CD4-positive, alpha-beta memory T cell (primary cell): ENCODE data around the gene ERP29. TPM values are rescaled to one million over a fixed set of nuclear protein-coding genes. Genes with fewer than 3 reads are reported as not detected.
"Not testable (repeated sequence)": the region's sequence is repeated elsewhere in the genome, so short reads cannot be mapped to it uniquely, and the experiment has no call there.

Experiments
- CTCF ChIA-PET: fragments of 350-600 bp; sonication (Branson Sonifier 250); formaldehyde crosslinking; loops from one replicate; lab custom pipeline; 2021; ENCODE audit warnings: inconsistent platforms; ENCODE audit not compliant: partially characterized antibody; lab: Charles Lee
- POLR2A ChIA-PET: fragments of 350-600 bp; sonication (Branson Sonifier 250); formaldehyde crosslinking; loops from one replicate; lab custom pipeline; 2021; ENCODE audit not compliant: partially characterized antibody; lab: Charles Lee
- DNase-seq, 5 donors: peaks; one replicate each; pipeline versions ENCODE4 v3.0.0 to v3.0.0-alpha.2; 2020 to 2022; ENCODE audit warnings: mixed read lengths in 1 of 5
- H3K27ac ChIP-seq: one replicate; pipeline ENCODE4 v1.7.0; 2013; ENCODE audit warnings: low read depth, low read length
- H3K27me3 ChIP-seq: 2 replicates; pipeline ENCODE4 v1.7.0; 2013; ENCODE audit warnings: mild to moderate bottlenecking, low read length, moderate library complexity; ENCODE audit not compliant: insufficient read depth
- H3K36me3 ChIP-seq: 2 replicates; pipeline ENCODE4 v1.7.0; 2013; ENCODE audit warnings: mild to moderate bottlenecking, low read length, moderate library complexity; ENCODE audit not compliant: insufficient read depth
- H3K4me1 ChIP-seq: 2 replicates; pipeline ENCODE4 v1.7.0; 2013; ENCODE audit warnings: mild to moderate bottlenecking, low read length, moderate library complexity; ENCODE audit not compliant: insufficient read depth
- H3K4me3 ChIP-seq, 2 donors: one replicate each; pipeline ENCODE4 v1.7.0; 2013; ENCODE audit warnings: low read length in 2 of 2, mild to moderate bottlenecking in 1 of 2
- H3K9me3 ChIP-seq, 2 donors: one replicate each; pipeline ENCODE4 v1.7.0; 2013; ENCODE audit warnings: low read length in 2 of 2, control low read depth in 1 of 2; ENCODE audit not compliant: control insufficient read depth in 1 of 2
- H3K27ac Mint-ChIP-seq, 7 donors: one replicate each; pipeline ENCODE4 v1.8.0; 2020 to 2021; ENCODE audit warnings: mixed read lengths in 7 of 7, mild to moderate bottlenecking in 6 of 7, inconsistent platforms in 3 of 7, moderate library complexity in 3 of 7
- H3K27me3 Mint-ChIP-seq, 2 donors: one replicate each; pipeline ENCODE4 v1.8.0; 2020 to 2021; ENCODE audit warnings: mixed read lengths in 2 of 2
- H3K36me3 Mint-ChIP-seq, 2 donors: one replicate each; pipeline ENCODE4 v1.8.0; 2020 to 2021; ENCODE audit warnings: mixed read lengths in 2 of 2, inconsistent platforms in 1 of 2, mild to moderate bottlenecking in 1 of 2
- H3K4me1 Mint-ChIP-seq, 4 donors: one replicate each; pipeline ENCODE4 v1.8.0; 2020 to 2021; ENCODE audit warnings: mixed read lengths in 4 of 4, mild to moderate bottlenecking in 1 of 4
- H3K4me3 Mint-ChIP-seq, 8 donors: one replicate each; pipeline ENCODE4 v1.8.0; 2020 to 2021; ENCODE audit warnings: mixed read lengths in 8 of 8, mild to moderate bottlenecking in 7 of 8, moderate library complexity in 6 of 8, inconsistent platforms in 3 of 8
- H3K9me3 Mint-ChIP-seq, 8 donors: one replicate each; pipeline ENCODE4 v1.8.0; 2020 to 2021; ENCODE audit warnings: mixed read lengths in 8 of 8, mild to moderate bottlenecking in 5 of 8, inconsistent platforms in 3 of 8, moderate library complexity in 1 of 8
- intact Hi-C: fragments of 100-400 bp; cut with micrococcal nuclease; formaldehyde crosslinking; loops from one replicate; pipeline ENCODE4 v1.15.1; 2023
- polyA plus RNA-seq, 2 donors: library from polyadenylated mRNA; unstranded; fragments of 300-500 nt; fragmentation: Illumina TruSeq; gene quantifications; one replicate each; pipeline ENCODE4 v1.2.3, GENCODE V29; 2021
- total RNA-seq, 2 experiments: library from RNA; stranded (reverse); gene quantifications; one replicate each; pipeline ENCODE4 v1.2.3, GENCODE V29; 2021

Gene ERP29
- total and polyA plus RNA-seq, 4 experiments from 2014 or later: 183 to 250 (median 200) TPM

DNA sequence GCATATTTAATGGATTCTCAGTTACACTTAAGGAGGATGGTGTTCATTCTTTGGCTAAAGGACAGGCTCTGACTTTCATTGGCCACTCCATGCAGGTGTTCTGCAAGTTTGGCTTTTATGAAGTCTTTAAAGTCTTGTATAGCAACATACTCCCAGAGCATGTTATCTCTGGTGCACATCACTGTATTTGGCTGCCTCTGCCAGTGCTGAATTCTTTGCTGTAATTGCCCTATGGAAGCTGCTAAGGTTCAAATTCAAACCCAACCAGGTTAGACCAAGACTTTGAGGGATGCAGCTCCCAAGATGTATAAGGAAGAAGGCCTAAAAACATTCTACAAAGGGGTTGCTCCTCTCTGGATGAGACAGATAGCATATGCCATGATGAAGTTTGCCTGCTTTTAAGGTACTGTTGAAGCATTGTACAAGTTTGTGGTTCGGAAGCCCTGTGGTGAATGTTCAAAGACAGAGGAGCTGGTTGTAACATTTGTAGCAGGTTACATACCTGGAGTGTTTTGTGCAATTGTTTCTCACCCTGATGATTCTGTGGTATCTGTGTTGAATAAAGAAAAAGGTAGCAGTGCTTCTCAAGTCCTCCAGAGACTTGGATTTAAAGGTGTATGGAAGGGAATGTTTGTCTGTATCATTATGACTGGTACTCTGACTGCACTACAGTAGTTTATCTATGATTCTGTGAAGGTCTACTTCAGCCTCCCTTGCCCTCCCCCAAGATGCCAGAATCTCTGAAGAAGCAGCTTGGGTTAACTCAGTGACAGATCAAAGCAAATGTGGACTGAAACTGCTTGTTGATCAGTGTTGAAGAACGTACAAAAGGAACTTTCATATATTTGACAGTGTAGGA lies 19.7 kb upstream of the ERP29 start:
- intact Hi-C loops: loop anchor here (1.0 kb wide), 3 partner anchors 8 to 48 kb away; partner anchors contain the start of genes ERP29 and TMEM116
- H3K36me3 Mint-ChIP-seq: peaks cover 13 to 23% of the 10 kb centered on the region in 2 donors
- Histone ChIP-seq H3K27ac (peak overlapping the region; percentile 52), H3K27me3 (no peaks in the 10 kb centered on the region), H3K4me3 (peak overlapping the region in 1 of 2 donors; percentile 55), H3K4me1 (peaks cover 83% of the 10 kb centered on the region), H3K36me3 (peaks cover 5% of the 10 kb centered on the region), H3K9me3 (no peaks in the 10 kb centered on the region)
- CTCF ChIA-PET: interaction anchor here (0.9 to 4.0 kb wide), 5 partner anchors 9 to 50 kb away, joined by 3 to 49 read pairs (median 6); partner anchors contain the start of genes ERP29 and TMEM116
- no peaks in the 10 kb centered on the region for H3K9me3 Mint-ChIP-seq
- peak overlapping the region; percentile 80 to 97 (median 92) for H3K27ac Mint-ChIP-seq
- peaks cover 50 to 88% (median 66%) of the 10 kb centered on the region in 4 donors for H3K4me1 Mint-ChIP-seq
- DNase-seq: peak; percentile 63 to 71 (median 67)
- POLR2A ChIA-PET: interaction anchor here (0.8 to 9.3 kb wide), 20 partner anchors 9 to 152 kb away, joined by 3 to 344 read pairs (median 4); partner anchors contain the start of genes ERP29, MAPKAPK5, TMEM116 and TRAFD1
- H3K4me3 Mint-ChIP-seq: peak overlapping the region; percentile 87 to 96 (median 92)
- no peaks in the 10 kb centered on the region for H3K27me3 Mint-ChIP-seq

DNA sequence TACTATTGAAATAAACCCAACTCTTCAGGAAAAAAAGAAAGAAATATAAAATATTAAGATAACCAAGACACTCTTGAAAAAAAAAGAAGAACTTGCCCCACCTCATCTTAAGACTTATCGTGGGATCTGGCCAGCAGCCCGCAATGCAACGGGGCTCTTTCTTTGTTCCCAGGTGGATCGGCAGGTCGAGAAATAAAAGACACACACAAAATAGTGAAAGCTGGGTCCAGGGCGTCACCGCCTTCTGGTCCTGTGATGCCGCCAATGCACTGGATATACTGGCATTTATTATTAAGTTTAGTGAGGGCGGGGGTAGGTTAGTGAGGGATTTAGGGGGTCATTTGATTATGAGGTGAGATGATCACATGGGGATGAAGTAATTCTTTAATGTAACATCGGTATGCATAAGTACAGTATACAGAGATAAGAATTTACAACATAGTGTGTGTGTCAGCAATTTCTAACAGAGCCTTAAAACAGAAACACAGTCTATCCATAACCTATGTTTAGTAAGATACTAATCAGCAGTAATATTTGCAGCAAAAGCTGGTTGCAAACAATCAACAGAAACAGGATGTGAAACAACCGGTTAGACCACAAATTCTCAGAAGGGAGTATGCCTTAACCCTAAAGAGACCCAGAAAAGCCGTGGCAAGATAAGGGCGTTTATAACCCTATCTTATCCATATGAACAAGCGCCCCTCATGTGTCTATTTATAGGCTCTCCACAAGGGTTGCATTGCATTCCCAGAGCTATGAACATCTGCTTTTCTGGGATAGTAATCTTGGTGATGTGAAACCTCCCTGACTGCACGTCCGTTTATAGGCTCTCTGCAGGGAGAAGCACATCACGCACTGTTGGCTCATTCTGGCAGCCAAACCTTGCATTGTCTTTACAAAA lies 18.8 kb upstream of the ERP29 start:
- POLR2A ChIA-PET: interaction anchor here (0.6 to 9.3 kb wide), 21 partner anchors 8 to 153 kb away, joined by 3 to 344 read pairs (median 4); partner anchors contain the start of genes ERP29, MAPKAPK5, TMEM116 and TRAFD1
- H3K4me3 ChIP-seq: peak overlapping the region; percentile 54 to 55
- CTCF ChIA-PET: interaction anchor here (1.2 to 4.0 kb wide), 6 partner anchors 8 to 136 kb away, joined by 4 to 49 read pairs (median 6); partner anchors contain the start of genes ERP29 and TMEM116
- H3K4me1 Mint-ChIP-seq: peaks cover 50 to 89% (median 68%) of the 10 kb centered on the region in 4 donors
- H3K9me3 Mint-ChIP-seq, H3K36me3 ChIP-seq, H3K9me3 ChIP-seq, H3K27me3 ChIP-seq, H3K27me3 Mint-ChIP-seq: not testable (repeated sequence)
- intact Hi-C loops: loop anchor here (1.0 kb wide), 1 partner anchor 19 kb away; the partner anchor contains the start of genes ERP29 and TMEM116
- peak overlapping the region; percentile 52 for H3K27ac ChIP-seq
- peak overlapping the region; percentile 80 to 97 (median 92) for H3K27ac Mint-ChIP-seq
- H3K4me3 Mint-ChIP-seq: peak overlapping the region; percentile 87 to 96 (median 92)
- peaks cover 11 to 20% of the 10 kb centered on the region in 2 donors for H3K36me3 Mint-ChIP-seq
- DNase-seq: peak; percentile 54 to 71 (median 60)
- H3K4me1 ChIP-seq: peaks cover 85% of the 10 kb centered on the region

- no peaks in the 10 kb centered on the region for H3K27me3 Mint-ChIP-seq
- no peaks in the 10 kb centered on the region for H3K36me3 ChIP-seq
- peaks cover 90% of the 10 kb centered on the region for H3K4me1 ChIP-seq
- CTCF ChIA-PET: interaction anchor here (1.3 to 4.0 kb wide), 3 partner anchors 17 to 135 kb away, joined by 3 to 49 read pairs (median 4); partner anchors contain the start of genes ERP29 and TMEM116
- H3K27ac Mint-ChIP-seq: peak overlapping the region; percentile 22 to 88 (median 80)
- H3K9me3 ChIP-seq: no peaks in the 10 kb centered on the region
- H3K36me3 Mint-ChIP-seq: peaks cover 13 to 20% of the 10 kb centered on the region in 2 donors
- peaks cover 53 to 91% (median 72%) of the 10 kb centered on the region in 4 donors for H3K4me1 Mint-ChIP-seq
- no peak overlapping the region for H3K4me3 ChIP-seq
- intact Hi-C loops: no loop called here
- peak overlapping the region; percentile 6 to 96 (median 79) for H3K4me3 Mint-ChIP-seq
- no peaks in the 10 kb centered on the region for H3K9me3 Mint-ChIP-seq
- H3K27me3 ChIP-seq: no peaks in the 10 kb centered on the region
- peak overlapping the region; percentile 52 for H3K27ac ChIP-seq
- POLR2A ChIA-PET: interaction anchor here (1.1 to 9.3 kb wide), 5 partner anchors 10 to 130 kb away, joined by 4 to 344 read pairs (median 9); partner anchors contain the start of genes ERP29, TMEM116 and TRAFD1
- no peak for DNase-seq
Measured at GRCh38 chr12:111995782-111996480, 17.3 kb upstream of the ERP29 start.

GRCh38 chr12:111997300-111997699 lies 15.9 kb upstream of the ERP29 start:
- intact Hi-C loops: no loop called here
- no peaks in the 10 kb centered on the region for H3K9me3 Mint-ChIP-seq
- peak overlapping the region; percentile 80 to 94 (median 89) for H3K27ac Mint-ChIP-seq
- H3K4me3 Mint-ChIP-seq: peak overlapping the region in 7 of 8 donors; percentile 7 to 70 (median 60)
- H3K4me1 Mint-ChIP-seq: peaks cover 51 to 93% (median 69%) of the 10 kb centered on the region in 4 donors
- no peak overlapping the region for H3K4me3 ChIP-seq
- ChIA-PET POLR2A (interaction anchor here (1.2 to 9.3 kb wide), 3 partner anchors 16 to 46 kb away, joined by 3 to 344 read pairs (median 4); partner anchors contain the start of genes ERP29 and TMEM116), CTCF (interaction anchor here (1.9 to 3.5 kb wide), 2 partner anchors 13 to 16 kb away, joined by 7 to 26 read pairs; partner anchors contain the start of genes ERP29 and TMEM116)
- peak overlapping the region; percentile 8 for H3K27ac ChIP-seq
- no peaks in the 10 kb centered on the region for H3K36me3 ChIP-seq
- no peak for DNase-seq
- H3K4me1 ChIP-seq: peaks cover 91% of the 10 kb centered on the region
- H3K9me3 ChIP-seq: no peaks in the 10 kb centered on the region
- peaks cover 11 to 21% of the 10 kb centered on the region in 2 donors for H3K36me3 Mint-ChIP-seq
- H3K27me3 ChIP-seq: no peaks in the 10 kb centered on the region
- no peaks in the 10 kb centered on the region for H3K27me3 Mint-ChIP-seq

DNA sequence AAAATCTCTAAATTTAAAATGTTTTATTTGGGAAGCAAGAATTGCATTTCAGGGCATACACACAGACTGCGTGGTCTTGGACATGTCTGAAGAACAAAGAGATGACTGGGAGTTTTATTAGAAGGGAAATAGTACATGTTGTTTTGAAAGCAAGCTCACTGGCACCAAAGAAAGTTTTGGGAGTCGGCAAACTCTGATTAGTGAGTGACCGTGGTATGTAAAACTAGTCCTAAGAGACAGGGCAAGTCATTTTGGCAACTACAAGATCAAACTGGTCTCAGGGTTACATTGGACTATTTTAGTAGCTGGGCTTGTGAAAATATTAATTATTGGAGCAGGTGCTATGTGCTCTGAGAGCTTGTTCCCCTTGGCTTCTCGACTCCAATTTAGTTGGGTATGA lies 15.2 kb upstream of the ERP29 start:
- Mint-ChIP-seq H3K27ac (peak overlapping the region; percentile 59 to 94 (median 84)), H3K27me3 (no peaks in the 10 kb centered on the region), H3K9me3 (no peaks in the 10 kb centered on the region), H3K4me3 (peak overlapping the region; percentile 63 to 95 (median 73)), H3K36me3 (peaks cover 11 to 21% of the 10 kb centered on the region in 2 donors), H3K4me1 (peaks cover 50 to 93% (median 68%) of the 10 kb centered on the region in 4 donors)
- Histone ChIP-seq H3K36me3 (no peaks in the 10 kb centered on the region), H3K27me3 (no peaks in the 10 kb centered on the region), H3K9me3 (no peaks in the 10 kb centered on the region), H3K4me3 (no peak overlapping the region), H3K4me1 (peaks cover 90% of the 10 kb centered on the region), H3K27ac (peak overlapping the region; percentile 36)
- ChIA-PET POLR2A (interaction anchor here (1.2 to 9.3 kb wide), 3 partner anchors 15 to 47 kb away, joined by 3 to 344 read pairs (median 4); partner anchors contain the start of genes ERP29 and TMEM116), CTCF (interaction anchor here (1.9 to 3.5 kb wide), 2 partner anchors 12 to 15 kb away, joined by 7 to 26 read pairs; partner anchors contain the start of genes ERP29 and TMEM116)
- DNase-seq: no peak
- intact Hi-C loops: no loop called here
